Trophoblast cell (in vitro differentiated cells and primary cell): ENCODE data around the gene PDLIM5.

Experiments
- DNase-seq, 2 donors: peaks; one replicate each; pipeline ENCODE4 v3.0.0-alpha.2; 2016
- H2AFZ ChIP-seq: 2 replicates; pipeline ENCODE4 v1.6.1; 2013; ENCODE audit warnings: low read length, moderate library complexity, mild to moderate bottlenecking; ENCODE audit not compliant: insufficient read depth, poor library complexity
- H2AK5ac ChIP-seq: 2 replicates; pipeline ENCODE4 v1.6.1; 2013; ENCODE audit warnings: mild to moderate bottlenecking, low read length
- H2BK120ac ChIP-seq: 2 replicates; pipeline ENCODE4 v1.6.1; 2013; ENCODE audit warnings: low read length, mild to moderate bottlenecking, moderate library complexity; ENCODE audit not compliant: insufficient read depth, poor library complexity
- H2BK12ac ChIP-seq: 2 replicates; pipeline ENCODE4 v1.6.1; 2013; ENCODE audit warnings: mild to moderate bottlenecking, low read length, moderate library complexity
- H2BK5ac ChIP-seq: 2 replicates; pipeline ENCODE4 v1.6.1; 2013; ENCODE audit warnings: low read length, low read depth, moderate library complexity, mild to moderate bottlenecking; ENCODE audit not compliant: poor library complexity
- H3K14ac ChIP-seq: 2 replicates; pipeline ENCODE4 v1.6.1; 2013; ENCODE audit warnings: mild to moderate bottlenecking, low read length
- H3K18ac ChIP-seq: 2 replicates; pipeline ENCODE4 v1.6.1; 2013; ENCODE audit warnings: mild to moderate bottlenecking, low read length
- H3K23ac ChIP-seq: 2 replicates; pipeline ENCODE4 v1.6.1; 2013; ENCODE audit warnings: low read length
- H3K27ac ChIP-seq: 2 replicates; pipeline ENCODE4 v1.5.1; 2013; ENCODE audit warnings: low read depth, mild to moderate bottlenecking, inconsistent platforms, low read length, moderate library complexity
- H3K27me3 ChIP-seq: 2 replicates; pipeline ENCODE4 v1.6.1; 2013; ENCODE audit warnings: inconsistent platforms, mild to moderate bottlenecking, low read length, moderate library complexity; ENCODE audit not compliant: insufficient read depth
- H3K36me3 ChIP-seq, 2 experiments: 1 replicate in 1 of 2; 2 replicates in 1 of 2; pipeline ENCODE4 v1.6.1; 2013; ENCODE audit warnings: low read length in 2 of 2, mild to moderate bottlenecking in 2 of 2, moderate library complexity in 1 of 2; ENCODE audit not compliant: insufficient read depth in 2 of 2, control insufficient read depth in 1 of 2
- H3K4ac ChIP-seq: 2 replicates; pipeline ENCODE4 v1.6.1; 2013; ENCODE audit warnings: low read depth, mild to moderate bottlenecking, low read length, moderate library complexity
- H3K4me1 ChIP-seq, 2 experiments: 1 replicate in 1 of 2; 2 replicates in 1 of 2; pipeline ENCODE4 v1.6.1; 2013; ENCODE audit warnings: low read length in 2 of 2, mild to moderate bottlenecking in 2 of 2, moderate library complexity in 1 of 2; ENCODE audit not compliant: insufficient read depth in 2 of 2, control insufficient read depth in 1 of 2
- H3K4me2 ChIP-seq: 2 replicates; pipeline ENCODE4 v1.6.1; 2013; ENCODE audit warnings: inconsistent platforms, mild to moderate bottlenecking, low read length, moderate library complexity
- H3K4me3 ChIP-seq: 2 replicates; pipeline ENCODE4 v1.5.1; 2013; ENCODE audit warnings: mild to moderate bottlenecking, low read depth, low read length, inconsistent platforms
- H3K79me1 ChIP-seq: one replicate; pipeline ENCODE4 v1.6.1; 2013; ENCODE audit warnings: low read length
- H3K79me2 ChIP-seq: 2 replicates; pipeline ENCODE4 v1.6.1; 2013; ENCODE audit warnings: low read length, mild to moderate bottlenecking; ENCODE audit not compliant: control insufficient read depth, insufficient read depth, poor library complexity
- H3K9ac ChIP-seq: 2 replicates; pipeline ENCODE4 v1.6.1; 2013; ENCODE audit warnings: mild to moderate bottlenecking, low read length
- H3K9me3 ChIP-seq: 2 replicates; pipeline ENCODE4 v1.6.1; 2013; ENCODE audit warnings: low read depth, mild to moderate bottlenecking, control low read depth, inconsistent platforms, low read length; ENCODE audit not compliant: insufficient read depth
- H4K12ac ChIP-seq: 2 replicates; pipeline ENCODE4 v1.6.1; 2013; ENCODE audit warnings: low read depth, mild to moderate bottlenecking, low read length, moderate library complexity
- H4K8ac ChIP-seq: 2 replicates; pipeline ENCODE4 v1.6.1; 2013; ENCODE audit warnings: low read depth, mild to moderate bottlenecking, low read length, moderate library complexity
- H4K91ac ChIP-seq: one replicate; pipeline ENCODE4 v1.6.1; 2013; ENCODE audit warnings: low read depth, mild to moderate bottlenecking, low read length, moderate library complexity
- WGBS: extraction: QIAGEN DNeasy Blood & Tissue Kit; methylation state at CpG from one replicate; pipeline ENCODE4 v1.1.7; 2013; ENCODE audit warnings: missing lambda C conversion rate; ENCODE audit not compliant: insufficient read length, insufficient coverage; ENCODE audit errors: extremely low coverage; 5-methylcytosine and 5-hydroxymethylcytosine counted together

Gene PDLIM5

GRCh38 chr4:94441838-94442237 lies 9.9 kb upstream of the PDLIM5 start:
- no CpG with 5 or more reads among the region's 3 CpGs for WGBS
- no peak overlapping the region for H4K12ac ChIP-seq
- no peaks in the 10 kb centered on the region for H3K79me2 ChIP-seq
- H3K4me3 ChIP-seq = no peak overlapping the region
- H3K36me3 ChIP-seq = no peaks in the 10 kb centered on the region
- H3K9me3 ChIP-seq = no peaks in the 10 kb centered on the region
- H3K4me2 ChIP-seq = no peak overlapping the region
- H3K4ac ChIP-seq = no peak overlapping the region
- H2BK12ac ChIP-seq = no peak overlapping the region
- H3K79me1 ChIP-seq = no peaks in the 10 kb centered on the region
- no peak overlapping the region for H3K23ac ChIP-seq
- H4K91ac ChIP-seq = no peak overlapping the region
- H3K18ac ChIP-seq = no peak overlapping the region
- no peaks in the 10 kb centered on the region for H3K4me1 ChIP-seq
- H3K14ac ChIP-seq = no peak overlapping the region
- H3K27ac ChIP-seq = no peak overlapping the region
- no peak for DNase-seq
- no peak overlapping the region for H4K8ac ChIP-seq
- H3K9ac ChIP-seq = no peak overlapping the region
- no peak overlapping the region for H2AK5ac ChIP-seq
- H2BK120ac ChIP-seq = no peak overlapping the region
- no peaks in the 10 kb centered on the region for H3K27me3 ChIP-seq
- no peak overlapping the region for H2AFZ ChIP-seq
- no peak overlapping the region for H2BK5ac ChIP-seq

GRCh38 chr4:94442251-94442650 lies 9.5 kb upstream of the PDLIM5 start:
- H3K27me3 ChIP-seq = no peaks in the 10 kb centered on the region
- H3K18ac ChIP-seq = no peak overlapping the region
- H3K4me3 ChIP-seq = no peak overlapping the region
- H4K91ac ChIP-seq = no peak overlapping the region
- H4K8ac ChIP-seq = no peak overlapping the region
- H4K12ac ChIP-seq = no peak overlapping the region
- H3K27ac ChIP-seq = no peak overlapping the region
- H3K23ac ChIP-seq = no peak overlapping the region
- no peak overlapping the region for H3K4me2 ChIP-seq
- H3K14ac ChIP-seq = no peak overlapping the region
- no CpG with 5 or more reads among the region's 1 CpG for WGBS
- no peaks in the 10 kb centered on the region for H3K79me2 ChIP-seq
- H3K4ac ChIP-seq = no peak overlapping the region
- H3K36me3 ChIP-seq = no peaks in the 10 kb centered on the region
- no peak for DNase-seq
- no peak overlapping the region for H2AFZ ChIP-seq
- no peaks in the 10 kb centered on the region for H3K79me1 ChIP-seq
- no peak overlapping the region for H2BK5ac ChIP-seq
- no peak overlapping the region for H2AK5ac ChIP-seq
- H3K9ac ChIP-seq = no peak overlapping the region
- H3K4me1 ChIP-seq = no peaks in the 10 kb centered on the region
- H2BK120ac ChIP-seq = no peak overlapping the region
- H3K9me3 ChIP-seq = no peaks in the 10 kb centered on the region
- H2BK12ac ChIP-seq = no peak overlapping the region

GRCh38 chr4:94446386-94446785 lies 5.4 kb upstream of the PDLIM5 start:
- DNase-seq = peak; percentile 19 to 81
- Histone ChIP-seq H3K4me1 (no peaks in the 10 kb centered on the region), H3K79me2 (no peaks in the 10 kb centered on the region), H2BK120ac (no peak overlapping the region), H3K79me1 (no peaks in the 10 kb centered on the region), H2BK12ac (no peak overlapping the region), H3K23ac (no peak overlapping the region), H3K9me3 (no peaks in the 10 kb centered on the region), H3K9ac (no peak overlapping the region), H2BK5ac (no peak overlapping the region), H3K14ac (no peak overlapping the region), H4K12ac (no peak overlapping the region), H4K8ac (no peak overlapping the region), H3K36me3 (no peaks in the 10 kb centered on the region), H3K27me3 (no peaks in the 10 kb centered on the region), H2AK5ac (no peak overlapping the region), H3K18ac (no peak overlapping the region), H3K4ac (no peak overlapping the region), H3K27ac (no peak overlapping the region), H3K4me2 (no peak overlapping the region), H3K4me3 (no peak overlapping the region), H2AFZ (no peak overlapping the region), H4K91ac (no peak overlapping the region)
- WGBS = no CpG with 5 or more reads among the region's 3 CpGs

GRCh38 chr4:94447754-94448411 lies 3.9 kb upstream of the PDLIM5 start:
- Histone ChIP-seq H3K9ac (no peak overlapping the region), H3K9me3 (no peaks in the 10 kb centered on the region), H3K4me1 (no peaks in the 10 kb centered on the region), H3K27ac (no peak overlapping the region), H4K91ac (no peak overlapping the region), H4K12ac (no peak overlapping the region), H2AFZ (no peak overlapping the region), H2AK5ac (no peak overlapping the region), H2BK12ac (no peak overlapping the region), H4K8ac (no peak overlapping the region), H3K4me2 (no peak overlapping the region), H3K14ac (no peak overlapping the region), H3K27me3 (no peaks in the 10 kb centered on the region), H2BK120ac (no peak overlapping the region), H3K18ac (no peak overlapping the region), H3K79me1 (peaks cover 7% of the 10 kb centered on the region), H3K4ac (no peak overlapping the region), H3K4me3 (no peak overlapping the region), H3K23ac (no peak overlapping the region), H2BK5ac (no peak overlapping the region), H3K36me3 (no peaks in the 10 kb centered on the region), H3K79me2 (peaks cover 5% of the 10 kb centered on the region)
- no peak for DNase-seq
- WGBS = no CpG with 5 or more reads among the region's 3 CpGs
